ENCODE measurements around the gene IL36G.
"Not testable (repeated sequence)": the region's sequence is repeated elsewhere in the genome, so short reads cannot be mapped to it uniquely, and the experiment has no call there.

The IL36G gene

GRCh38 chr2:112977559-112978056 is at the start of gene IL36G:
Gene IL36G, plus strand, starts transcription at chr2:112978006. Its CDS starts 633 bp downstream, at chr2:112978639.
- DNase-seq (ENCODE audit: insufficient read length, low spot score) (no peak), FAIRE-seq (no peak)
- no peak for TF ChIP-seq POLR2A (IDR thresholded peaks at IDR 0.05; ENCODE audit: low read depth, low read length)

- TF ChIP-seq POLR2A (IDR thresholded peaks at IDR 0.05; ENCODE audit: low read depth, low read length), result no peak
- FAIRE-seq (no peak), DNase-seq (ENCODE audit: insufficient read length, low spot score) (no peak)
These were observed 44.5 kb upstream of the IL36G start for GRCh38 chr2:112933261-112933660.

DNA sequence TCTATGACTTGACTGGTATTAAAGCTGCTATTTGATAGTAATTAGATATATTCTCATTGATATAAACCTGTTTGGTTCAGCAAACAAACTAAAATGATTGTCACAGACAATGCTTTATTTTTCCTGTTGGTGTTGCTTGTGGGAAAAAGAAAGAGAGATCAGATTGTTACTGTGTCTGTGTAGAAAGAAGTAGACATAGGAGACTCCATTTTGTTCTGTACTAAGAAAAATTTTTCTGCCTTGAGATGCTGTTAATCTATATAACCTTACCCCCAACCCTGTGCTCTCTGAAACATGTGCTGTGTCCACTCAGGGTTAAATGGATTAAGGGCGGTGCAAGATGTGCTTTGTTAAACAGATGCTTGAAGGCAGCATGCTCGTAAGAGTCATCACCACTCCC is 43.7 kb upstream of the IL36G start:
- DNase-seq (ENCODE audit: insufficient read length, low spot score); FAIRE-seq: not testable (repeated sequence)

DNA sequence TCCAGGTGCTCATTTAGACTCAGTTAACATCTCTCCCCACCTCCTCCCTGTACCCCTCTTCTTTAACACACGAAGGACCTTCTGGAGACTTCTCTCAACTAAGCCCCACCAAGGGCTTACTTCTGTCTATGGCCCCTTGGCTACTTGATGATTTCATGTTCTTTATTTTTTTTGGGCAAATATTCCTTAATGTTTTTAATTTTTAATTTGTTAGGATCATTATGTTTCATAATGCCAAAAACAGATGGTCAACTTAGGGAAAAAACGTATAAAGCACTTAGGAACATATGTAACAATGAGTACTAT is 40.9 kb upstream of the IL36G start:
- DNase-seq (ENCODE audit: insufficient read length, low spot score), result no peak
- TF ChIP-seq POLR2A (IDR thresholded peaks at IDR 0.05; ENCODE audit: low read depth, low read length), result no peak
- FAIRE-seq, result no peak

- TF ChIP-seq POLR2A (IDR thresholded peaks at IDR 0.05; ENCODE audit: low read depth, low read length), result no peak
- DNase-seq (ENCODE audit: insufficient read length, low spot score), result peak; percentile 19
- FAIRE-seq, result peak; percentile 81
These were observed 38.9 kb upstream of the IL36G start for GRCh38 chr2:112938904-112939303.

DNA sequence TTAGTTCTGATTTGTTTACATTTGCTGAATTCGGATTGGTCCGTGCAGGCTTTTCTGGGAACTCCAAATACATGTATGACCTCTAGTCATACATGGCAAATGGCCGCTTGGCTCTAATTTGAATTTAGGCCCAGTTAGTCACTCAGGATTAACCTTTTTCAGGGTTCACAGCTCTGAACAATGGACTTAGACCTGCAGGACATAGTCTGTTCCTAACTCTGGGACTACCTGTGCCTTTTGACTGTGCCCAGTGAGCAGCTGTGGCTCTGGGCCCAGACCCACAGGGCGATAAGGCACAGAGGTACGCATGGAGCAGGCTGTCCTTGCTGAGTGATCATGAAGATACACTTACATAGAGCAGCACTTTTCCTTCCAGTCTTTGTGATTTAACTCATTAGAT is 38.4 kb upstream of the IL36G start:
- no peak for FAIRE-seq
- TF ChIP-seq POLR2A (IDR thresholded peaks at IDR 0.05; ENCODE audit: low read depth, low read length), result no peak

GRCh38 chr2:112940859-112941625 is 36.8 kb upstream of the IL36G start:
- no peak for TF ChIP-seq POLR2A (IDR thresholded peaks at IDR 0.05; ENCODE audit: low read depth, low read length)
- FAIRE-seq (no peak), DNase-seq (ENCODE audit: insufficient read length, low spot score) (no peak)

More for the DNA sequence above, 38.4 kb upstream of the IL36G start:
- DNase-seq (ENCODE audit: insufficient read length, low spot score), result no peak

DNA sequence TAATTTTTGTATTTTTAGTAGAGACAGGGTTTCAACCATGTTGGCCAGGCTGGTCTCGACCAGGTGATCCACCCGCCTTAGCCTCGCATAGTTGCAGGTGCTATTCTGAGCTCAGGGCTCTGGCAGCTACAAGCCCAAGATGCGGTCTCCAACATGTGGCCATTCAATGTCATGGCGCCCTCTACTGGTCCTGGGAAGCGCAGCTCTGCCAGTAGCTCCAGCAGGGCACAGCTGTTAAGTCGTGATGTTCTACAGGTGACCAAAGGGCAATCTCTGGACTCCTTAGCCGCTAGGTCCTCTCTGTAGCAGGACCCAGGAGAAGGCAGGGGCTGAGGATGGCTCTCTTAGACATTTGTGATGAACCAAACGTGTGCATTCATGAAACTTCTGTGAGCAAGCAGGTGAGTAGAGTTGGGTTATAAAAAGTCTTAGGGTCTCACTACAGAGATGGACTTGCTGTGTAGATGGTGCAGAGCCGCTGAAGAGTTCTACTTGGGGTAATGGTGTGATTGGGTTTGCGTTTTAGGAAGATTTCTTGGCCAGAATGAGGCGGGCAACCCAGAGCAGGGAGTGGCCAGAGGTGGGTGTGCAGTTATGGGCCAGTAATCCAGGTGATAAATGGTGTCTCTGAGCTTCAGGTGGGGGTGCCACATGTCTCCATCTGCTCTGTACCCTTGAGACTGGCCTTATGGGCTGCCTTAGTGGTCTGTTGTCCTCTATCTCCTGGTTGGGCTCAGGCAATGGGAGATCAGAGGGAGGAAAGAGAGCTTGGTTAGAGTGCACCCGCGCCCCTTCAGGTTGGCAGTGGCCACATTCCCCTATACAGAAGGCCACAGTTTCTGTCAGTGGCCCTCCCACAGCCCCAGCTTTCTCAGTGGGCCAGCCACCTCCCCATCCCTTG is 35.8 kb upstream of the IL36G start:
- FAIRE-seq (peak; percentile 62), DNase-seq (ENCODE audit: insufficient read length, low spot score) (peak; percentile 51)
- no peak for TF ChIP-seq POLR2A (IDR thresholded peaks at IDR 0.05; ENCODE audit: low read depth, low read length)

DNA sequence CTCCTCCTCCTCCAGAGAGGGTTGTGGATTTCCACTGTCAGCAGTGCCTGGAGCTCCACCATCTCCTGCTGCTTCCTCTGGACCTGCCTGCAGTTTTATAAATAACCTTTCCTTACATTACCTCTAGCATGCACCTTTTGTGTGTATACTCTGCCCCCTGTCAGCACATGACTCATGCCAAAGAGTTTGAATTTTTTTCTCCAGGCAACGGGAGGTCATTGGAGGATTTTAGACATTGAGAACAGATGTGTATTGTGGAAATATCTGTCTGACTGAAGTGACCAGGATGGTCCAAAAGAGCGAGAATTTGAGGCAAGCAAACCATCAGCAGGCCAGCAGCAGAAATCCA is 35.2 kb upstream of the IL36G start:
- TF ChIP-seq POLR2A (IDR thresholded peaks at IDR 0.05; ENCODE audit: low read depth, low read length), result no peak
- DNase-seq (ENCODE audit: insufficient read length, low spot score) (no peak), FAIRE-seq (no peak)

DNA sequence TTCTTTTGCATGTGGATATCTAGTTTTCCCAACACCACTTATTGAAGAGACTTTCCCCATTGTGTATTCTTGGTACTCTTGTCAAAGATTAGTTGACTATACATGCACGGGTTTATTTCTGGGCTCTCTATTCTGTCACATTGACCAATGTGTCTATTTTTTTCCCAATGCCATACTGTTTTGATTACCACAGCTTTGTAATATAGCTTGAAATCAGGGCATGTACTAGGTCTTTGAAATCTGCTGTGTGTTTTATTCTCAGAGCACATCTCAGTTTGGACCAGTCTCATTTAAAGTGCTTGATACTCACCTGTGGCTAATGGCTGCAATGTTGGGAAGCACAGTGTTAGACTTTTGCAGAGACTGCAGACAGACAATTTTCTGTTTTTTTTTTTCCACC is 32.8 kb upstream of the IL36G start:
- no peak for DNase-seq (ENCODE audit: insufficient read length, low spot score)
- no peak for FAIRE-seq
- no peak for TF ChIP-seq POLR2A (IDR thresholded peaks at IDR 0.05; ENCODE audit: low read depth, low read length)

DNA sequence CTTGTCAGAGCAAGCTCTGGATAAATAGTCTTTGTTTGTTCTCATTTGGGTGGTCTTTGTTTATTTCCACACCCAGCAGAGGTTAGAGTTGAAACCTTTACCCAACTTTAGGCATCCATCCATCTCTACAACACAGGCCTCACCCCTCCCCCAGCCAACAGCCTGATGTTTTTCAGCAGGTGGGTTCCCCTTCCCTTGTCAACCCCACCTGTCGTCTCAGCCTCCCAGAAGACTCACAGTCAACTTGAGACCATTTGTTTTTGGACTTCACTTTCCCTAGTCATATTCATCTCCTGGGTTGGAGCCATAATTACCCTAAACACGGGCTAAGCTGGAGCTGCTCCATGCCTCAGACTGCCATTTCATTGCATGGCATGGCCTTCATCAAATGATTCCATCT is 31.7 kb upstream of the IL36G start:
- DNase-seq (ENCODE audit: insufficient read length, low spot score), result no peak
- FAIRE-seq, result no peak
- no peak for TF ChIP-seq POLR2A (IDR thresholded peaks at IDR 0.05; ENCODE audit: low read depth, low read length)

GRCh38 chr2:112947374-112947773 is 30.4 kb upstream of the IL36G start:
- DNase-seq (ENCODE audit: insufficient read length, low spot score) (no peak), FAIRE-seq (no peak)
- no peak for TF ChIP-seq POLR2A (IDR thresholded peaks at IDR 0.05; ENCODE audit: low read depth, low read length)

GRCh38 chr2:112949456-112949855 is 28.4 kb upstream of the IL36G start:
- no peak for DNase-seq (ENCODE audit: insufficient read length, low spot score)
- no peak for FAIRE-seq
- no peak for TF ChIP-seq POLR2A (IDR thresholded peaks at IDR 0.05; ENCODE audit: low read depth, low read length)

DNA sequence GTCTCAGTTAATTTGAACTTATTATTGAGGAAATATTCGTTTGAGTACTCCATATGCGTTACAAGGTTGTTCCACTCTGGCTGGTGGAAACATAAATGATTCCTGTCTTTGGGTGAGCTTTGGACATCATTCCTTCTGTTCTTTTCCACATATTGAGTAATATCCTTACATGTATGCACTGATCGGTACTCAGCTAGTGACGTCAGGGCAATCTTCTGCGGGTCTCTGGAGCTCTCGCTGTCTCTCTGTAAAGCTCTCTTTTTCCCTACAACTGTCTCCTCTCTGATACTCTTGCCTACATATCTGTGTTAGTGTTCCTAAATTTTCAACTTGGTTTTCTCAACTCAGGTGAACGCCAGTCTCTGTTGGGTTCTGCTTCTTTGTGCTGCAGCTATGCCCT is 23.4 kb upstream of the IL36G start:
- FAIRE-seq, result no peak
- DNase-seq (ENCODE audit: insufficient read length, low spot score), result no peak
- TF ChIP-seq POLR2A (IDR thresholded peaks at IDR 0.05; ENCODE audit: low read depth, low read length), result no peak

DNA sequence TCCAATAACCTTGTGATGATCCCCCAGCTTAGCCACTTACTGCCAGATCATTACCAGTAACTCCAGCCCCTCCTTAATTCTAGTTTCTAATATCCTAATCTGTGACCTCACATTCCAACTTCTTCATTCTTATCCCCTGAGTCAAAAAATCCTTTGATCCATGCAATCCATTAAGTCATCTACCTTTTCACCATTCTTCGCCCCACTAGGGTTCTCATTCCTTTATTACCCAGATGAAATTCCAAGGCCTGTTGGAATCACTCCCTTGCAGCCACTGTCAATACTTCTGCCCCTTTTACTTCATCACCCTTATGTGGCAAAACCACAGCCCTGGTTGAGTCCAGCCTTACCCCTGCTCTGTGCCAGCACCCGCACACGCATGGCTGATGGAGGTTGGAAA is 20.3 kb upstream of the IL36G start:
- no peak for TF ChIP-seq POLR2A (IDR thresholded peaks at IDR 0.05; ENCODE audit: low read depth, low read length)
- FAIRE-seq, result no peak

More for the DNA sequence above, 20.3 kb upstream of the IL36G start:
- DNase-seq (ENCODE audit: insufficient read length, low spot score), result no peak

All from H54 (cell line).